ENCODE measurements around the gene POMT1. TPM values are rescaled to one million over a fixed set of nuclear protein-coding genes. Genes with fewer than 3 reads are reported as not detected.

POMT1 gene
- total and polyA plus RNA-seq, 2 donors (not counting 3 experiments of a cell fraction or from before 2014, with no cell fraction given): 44.7 to 53.9 TPM

DNA sequence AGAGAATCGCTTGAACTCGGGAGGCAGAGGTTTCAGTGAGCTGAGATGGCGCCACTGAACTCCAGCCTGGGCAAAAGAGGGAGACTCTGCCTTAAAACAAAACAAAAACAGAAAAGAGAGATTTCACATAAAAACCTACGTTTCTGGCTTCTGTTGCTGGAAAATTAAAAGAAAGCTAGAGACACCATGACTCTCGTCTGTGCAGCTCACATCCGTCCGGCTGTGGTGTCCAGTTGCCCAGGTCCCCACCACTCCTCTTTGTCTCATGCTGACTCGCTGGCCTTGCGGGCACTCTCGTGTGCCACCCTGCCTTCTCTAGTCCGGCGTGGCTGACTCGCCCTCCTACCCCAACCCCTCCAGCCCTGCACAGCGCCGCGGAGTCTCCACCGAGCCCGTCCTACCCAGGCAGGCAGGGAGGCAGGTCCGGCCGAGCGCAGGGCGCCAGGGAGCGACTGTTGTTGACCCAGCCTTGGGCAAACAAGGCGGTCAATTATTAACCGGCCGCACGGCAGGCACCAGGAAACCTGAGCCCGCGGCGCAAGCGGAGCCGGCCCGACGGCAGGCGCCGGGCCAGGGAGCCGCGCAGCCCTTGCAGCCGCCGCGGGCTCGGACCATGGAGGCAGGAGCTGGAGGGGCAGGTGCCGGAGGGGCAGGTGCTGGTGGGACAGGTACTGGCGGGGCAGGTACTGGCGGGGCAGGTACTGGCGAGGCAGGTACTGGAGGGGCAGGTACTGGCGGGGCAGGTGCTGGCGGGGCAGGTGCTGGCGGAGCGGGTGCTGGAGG, 42.5 kb downstream of the POMT1 start, which contains the start of gene PRRT1B:
PRRT1B (plus strand) TSS at position 521 of the 783 bp plus-strand sequence; CDS start at position 614, 93 bp downstream.
- H3K27ac ChIP-seq (ENCODE audit: insufficient read depth, low read depth, low read length): no peak within 1 kb of the TSS
- ChIA-PET CTCF (interaction anchor here (1.2 kb wide), 1 partner anchor 195 kb away, joined by 3 read pairs; no protein-coding TSS in a partner anchor), POLR2A (no interaction called here)
- dilution Hi-C loops (cut with MboI; ENCODE audit: extremely low pct_ligation_motif_present, low sequenced_read_pairs): no loop called here
- no TSS peak for BruUV-seq (replicated peaks)
- FAIRE-seq (no peak), DNase-seq (ENCODE audit: low read depth, low spot score) (no peak)
- peaks cover 3% of the 10 kb centered on the region for H3K4me1 ChIP-seq (ENCODE audit: control insufficient read depth, extremely low read depth, insufficient read depth, low read length)
- no peak within 1 kb of the TSS for H2AFZ ChIP-seq (ENCODE audit: low read depth, low read length)
- H3K79me2 ChIP-seq (ENCODE audit: control insufficient read depth, insufficient read depth, low read length): no peaks in the 10 kb centered on the region
- H4K20me1 ChIP-seq (replicated peaks; ENCODE audit: control insufficient read depth, extremely low read depth, insufficient read depth, low read length): no peaks in the 10 kb centered on the region
- no peaks in the 10 kb centered on the region for H3K9me3 ChIP-seq (replicated peaks; ENCODE audit: control insufficient read depth, insufficient read depth, low read length)
- peak; percentile 91 for TF ChIP-seq EZH2 (IDR thresholded peaks at IDR 0.05; ENCODE audit: borderline replicate concordance, low read depth, low read length, severe bottlenecking)
- no peak for TF ChIP-seq MYC (IDR thresholded peaks at IDR 0.05; ENCODE audit: low read depth, low read length)
- H3K36me3 ChIP-seq (ENCODE audit: control insufficient read depth in 2 of 2, extremely low read depth in 1 of 2, insufficient read depth in 2 of 2, low read length in 2 of 2): no peaks in the 10 kb centered on the region
- H3K27me3 ChIP-seq (ENCODE audit: control insufficient read depth in 2 of 2, insufficient read depth in 2 of 2, low read length in 2 of 2): peaks cover 30 to 34% of the 10 kb centered on the region in 2 experiments
- intact Hi-C loops (cut with micrococcal nuclease): no loop called here
- H3K4me2 ChIP-seq (ENCODE audit: insufficient read depth, low read length): no peak within 1 kb of the TSS
- H3K4me3 ChIP-seq (replicated peaks in 1 of 3; ENCODE audit: insufficient read depth in 1 of 3, low read depth in 1 of 3, low read length in 3 of 3): no peak within 1 kb of the TSS
- no peak within 1 kb of the TSS for H3K9ac ChIP-seq (replicated peaks; ENCODE audit: extremely low read depth, insufficient read depth, low read length)
- H3K9me1 ChIP-seq (replicated peaks; ENCODE audit: control insufficient read depth, extremely low read depth, insufficient read depth, low read length): no peaks in the 10 kb centered on the region

DNA sequence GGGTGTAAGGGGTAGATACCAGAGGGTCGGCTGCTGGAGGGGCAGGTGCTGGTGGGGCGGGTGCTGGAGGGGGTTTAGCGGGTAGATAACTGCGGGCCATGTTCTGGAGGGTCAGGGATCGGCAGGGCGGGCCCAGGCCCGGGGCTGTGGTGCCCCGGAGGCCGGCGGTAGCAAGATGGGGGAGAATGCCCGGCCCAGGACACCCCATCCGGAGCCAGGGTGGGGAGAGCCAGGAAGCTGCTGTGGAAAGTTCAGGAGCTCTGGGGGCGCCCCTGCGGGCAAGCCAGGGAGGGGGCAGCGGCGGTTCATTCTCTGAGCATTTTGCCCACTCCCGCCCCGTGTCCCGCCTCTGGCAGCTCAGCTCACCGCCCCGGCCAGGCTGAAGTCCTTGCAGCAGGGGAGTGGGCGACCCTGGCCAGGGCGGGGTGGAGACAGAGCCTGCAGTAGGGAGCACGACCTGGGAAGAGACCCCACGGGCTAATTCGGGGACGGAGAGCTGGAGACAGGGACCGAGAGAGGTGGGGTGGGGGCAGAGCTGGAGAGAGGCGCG, 43.1 kb downstream of the POMT1 start:
- FAIRE-seq (no peak), DNase-seq (ENCODE audit: low read depth, low spot score) (no peak)
- Histone ChIP-seq H3K4me2 (ENCODE audit: insufficient read depth, low read length) (no peak overlapping the region), H4K20me1 (replicated peaks; ENCODE audit: control insufficient read depth, extremely low read depth, insufficient read depth, low read length) (no peaks in the 10 kb centered on the region), H3K27me3 (ENCODE audit: control insufficient read depth in 2 of 2, insufficient read depth in 2 of 2, low read length in 2 of 2) (peaks cover 33 to 34% of the 10 kb centered on the region in 2 experiments), H2AFZ (ENCODE audit: low read depth, low read length) (no peak overlapping the region), H3K4me3 (replicated peaks in 1 of 3; ENCODE audit: insufficient read depth in 1 of 3, low read depth in 1 of 3, low read length in 3 of 3) (no peak overlapping the region), H3K9me3 (replicated peaks; ENCODE audit: control insufficient read depth, insufficient read depth, low read length) (no peaks in the 10 kb centered on the region), H3K79me2 (ENCODE audit: control insufficient read depth, insufficient read depth, low read length) (no peaks in the 10 kb centered on the region), H3K27ac (ENCODE audit: insufficient read depth, low read depth, low read length) (no peak overlapping the region), H3K9ac (replicated peaks; ENCODE audit: extremely low read depth, insufficient read depth, low read length) (no peak overlapping the region), H3K9me1 (replicated peaks; ENCODE audit: control insufficient read depth, extremely low read depth, insufficient read depth, low read length) (no peaks in the 10 kb centered on the region), H3K36me3 (ENCODE audit: control insufficient read depth in 2 of 2, extremely low read depth in 1 of 2, insufficient read depth in 2 of 2, low read length in 2 of 2) (no peaks in the 10 kb centered on the region), H3K4me1 (ENCODE audit: control insufficient read depth, extremely low read depth, insufficient read depth, low read length) (peaks cover 3% of the 10 kb centered on the region)
- TF ChIP-seq EZH2 (IDR thresholded peaks at IDR 0.05; ENCODE audit: borderline replicate concordance, low read depth, low read length, severe bottlenecking) (peak; percentile 99), POLR2AphosphoS5 (IDR thresholded peaks at IDR 0.05; ENCODE audit: insufficient read depth, low read depth, low read length) (no peak)
- CTCF ChIA-PET: interaction anchor here (1.2 kb wide), 1 partner anchor 196 kb away, joined by 3 read pairs; no protein-coding TSS in a partner anchor
- dilution Hi-C loops (cut with MboI; ENCODE audit: extremely low pct_ligation_motif_present, low sequenced_read_pairs): no loop called here
- no TSS peak for BruUV-seq (replicated peaks)
- intact Hi-C loops (cut with micrococcal nuclease): no loop called here
- POLR2A ChIA-PET: no interaction called here
